Glutamatergic neuron (in vitro differentiated cells): ENCODE data around the gene ASPSCR1. TPM values are rescaled to one million over a fixed set of nuclear protein-coding genes. Genes with fewer than 3 reads are reported as not detected.
A peak's percentile ranks its signal among the peaks of the same experiment; 100 is the strongest.

Source experiments
- DNase-seq: peaks from one replicate; pipeline ENCODE4 v3.0.0; 2022
- H3K27ac Mint-ChIP-seq: one replicate; pipeline ENCODE4 v1.8.0; 2020; ENCODE audit warnings: mild to moderate bottlenecking, mixed read lengths, inconsistent platforms; ENCODE audit not compliant: unreplicated experiment
- H3K27me3 Mint-ChIP-seq: one replicate; pipeline ENCODE4 v1.8.0; 2020; ENCODE audit warnings: mild to moderate bottlenecking, moderate library complexity, mixed read lengths, inconsistent platforms; ENCODE audit not compliant: unreplicated experiment
- H3K36me3 Mint-ChIP-seq: one replicate; pipeline ENCODE4 v1.8.0; 2020; ENCODE audit warnings: mild to moderate bottlenecking, mixed read lengths, inconsistent platforms; ENCODE audit not compliant: unreplicated experiment
- H3K4me1 Mint-ChIP-seq: one replicate; pipeline ENCODE4 v1.8.0; 2020; ENCODE audit warnings: mild to moderate bottlenecking, low read depth, mixed read lengths, inconsistent platforms; ENCODE audit not compliant: unreplicated experiment
- H3K4me3 Mint-ChIP-seq: one replicate; pipeline ENCODE4 v1.8.0; 2020; ENCODE audit warnings: mild to moderate bottlenecking, mixed read lengths, inconsistent platforms; ENCODE audit not compliant: unreplicated experiment
- H3K9me3 Mint-ChIP-seq: one replicate; pipeline ENCODE4 v1.8.0; 2020; ENCODE audit warnings: mild to moderate bottlenecking, moderate library complexity, mixed read lengths, inconsistent platforms; ENCODE audit not compliant: unreplicated experiment
- CTCF ChIP-seq: fragments of 200-600 bp; sonication (generic); IDR thresholded peaks from one replicate; pipeline ENCODE4 v1.5.0; 2021; ENCODE audit not compliant: partially characterized antibody, unreplicated experiment
- total RNA-seq: library from RNA; stranded (reverse); fragmentation: NEBNext Ultra II Directional; extraction: Animal tissue kit (Norgen Biotek cat#: 25700); gene quantifications from one replicate; pipeline ENCODE4 v1.2.1, GENCODE V29; 2021; ENCODE audit not compliant: unreplicated experiment

The ASPSCR1 gene
- total RNA-seq, 1 donor from 2014 or later: 51.7 TPM

GRCh38 chr17:82050761-82051641, 73.6 kb downstream of the ASPSCR1 start:
- H3K9me3 Mint-ChIP-seq: no peaks in the 10 kb centered on the region
- peak overlapping the region; percentile 52 for H3K27ac Mint-ChIP-seq
- H3K4me1 Mint-ChIP-seq: peaks cover under 1% of the 10 kb centered on the region
- peaks cover 1% of the 10 kb centered on the region for H3K27me3 Mint-ChIP-seq
- H3K36me3 Mint-ChIP-seq: no peaks in the 10 kb centered on the region
- TF ChIP-seq CTCF: no peak
- peak overlapping the region; percentile 86 for H3K4me3 Mint-ChIP-seq
- no peak for DNase-seq

GRCh38 chr17:82051776-82052637, 74.6 kb downstream of the ASPSCR1 start, which contains the start of the genes GPS1 and RFNG:
TSS of gene GPS1 (plus strand) at chr17:82051898. CDS start at chr17:82051932, 34 bp downstream.
TSS of gene RFNG (minus strand) at chr17:82051811. CDS start at chr17:82051766, 45 bp downstream.
- Mint-ChIP-seq H3K27ac (peak within 1 kb of the TSS; percentile 52), H3K36me3 (no peaks in the 10 kb centered on the region), H3K4me1 (no peaks in the 10 kb centered on the region), H3K27me3 (peaks cover 1% of the 10 kb centered on the region), H3K9me3 (no peaks in the 10 kb centered on the region), H3K4me3 (peak within 1 kb of the TSS; percentile 87)
- DNase-seq: peak; percentile 88
- TF ChIP-seq CTCF: no peak

GRCh38 chr17:82052638-82053059, 75.2 kb downstream of the ASPSCR1 start:
- H3K36me3 Mint-ChIP-seq: no peaks in the 10 kb centered on the region
- DNase-seq: no peak
- peaks cover 1% of the 10 kb centered on the region for H3K27me3 Mint-ChIP-seq
- no peak overlapping the region for H3K27ac Mint-ChIP-seq
- TF ChIP-seq CTCF: no peak
- H3K9me3 Mint-ChIP-seq: no peaks in the 10 kb centered on the region
- no peaks in the 10 kb centered on the region for H3K4me1 Mint-ChIP-seq
- peak overlapping the region; percentile 74 for H3K4me3 Mint-ChIP-seq

- no peaks in the 10 kb centered on the region for H3K9me3 Mint-ChIP-seq
- DNase-seq: no peak
- no peaks in the 10 kb centered on the region for H3K4me1 Mint-ChIP-seq
- peak overlapping the region; percentile 28 for H3K27ac Mint-ChIP-seq
- TF ChIP-seq CTCF: no peak
- peaks cover 1% of the 10 kb centered on the region for H3K27me3 Mint-ChIP-seq
- no peaks in the 10 kb centered on the region for H3K36me3 Mint-ChIP-seq
- H3K4me3 Mint-ChIP-seq: peak overlapping the region; percentile 74
Observed at GRCh38 chr17:82053130-82053529, 75.7 kb downstream of the ASPSCR1 start.
